Smooth muscle cell (in vitro differentiated cells): ENCODE measurements around the gene ABTB1. TPM values are rescaled to one million over a fixed set of nuclear protein-coding genes. Genes with fewer than 3 reads are reported as not detected.

ENCODE experiments used
- DNase-seq: peaks from one replicate; lab custom pipeline; 2025; ENCODE audit not compliant: unreplicated experiment; lab: John Stamatoyannopoulos, UW
- H2AFZ ChIP-seq: fragments of 200-600 bp; sonication (generic); 2 replicates; pipeline ENCODE4 v1.6.0; 2016; ENCODE audit warnings: antibody characterized with exemption, low read depth, mild to moderate bottlenecking
- H3F3A ChIP-seq: fragments of 200-600 bp; sonication (generic); 2 replicates; pipeline ENCODE4 v1.6.0; 2017; ENCODE audit warnings: antibody characterized with exemption, low read depth
- H3K27ac ChIP-seq: fragments of 200-600 bp; sonication (generic); 2 replicates; pipeline ENCODE4 v1.5.1; 2016; ENCODE audit warnings: low read depth, mild to moderate bottlenecking
- H3K27me3 ChIP-seq: fragments of 200-600 bp; sonication (generic); 2 replicates; pipeline ENCODE4 v1.6.1; 2016; ENCODE audit warnings: low read depth, mild to moderate bottlenecking
- H3K36me3 ChIP-seq: fragments of 200-600 bp; sonication (generic); 2 replicates; pipeline ENCODE4 v1.5.1; 2016; ENCODE audit warnings: low read depth
- H3K4me1 ChIP-seq: fragments of 200-600 bp; sonication (generic); 2 replicates; pipeline ENCODE4 v1.5.1; 2016; ENCODE audit warnings: low read depth
- H3K4me2 ChIP-seq: fragments of 200-600 bp; sonication (generic); 2 replicates; pipeline ENCODE4 v1.6.0; 2016; ENCODE audit warnings: mild to moderate bottlenecking
- H3K4me3 ChIP-seq: fragments of 200-600 bp; sonication (generic); 2 replicates; pipeline ENCODE4 v1.5.1; 2016; ENCODE audit warnings: mild to moderate bottlenecking
- H3K79me2 ChIP-seq: fragments of 200-600 bp; sonication (generic); 2 replicates; pipeline ENCODE4 v1.6.0; 2016; ENCODE audit warnings: low read depth, mild to moderate bottlenecking
- H3K9ac ChIP-seq: fragments of 200-600 bp; sonication (generic); 2 replicates; pipeline ENCODE4 v1.6.0; 2016; ENCODE audit warnings: low read depth
- H3K9me3 ChIP-seq: fragments of 200-600 bp; sonication (generic); replicated peaks from 2 replicates; pipeline ENCODE4 v1.5.1; 2016; ENCODE audit warnings: low read depth
- H4K20me1 ChIP-seq: fragments of 200-600 bp; sonication (generic); 2 replicates; pipeline ENCODE4 v1.6.0; 2016; ENCODE audit warnings: low read depth
- WGBS: methylation state at CpG from one replicate; pipeline ENCODE4 v1.1.7; 2016; ENCODE audit warnings: low lambda C conversion rate; 5-methylcytosine and 5-hydroxymethylcytosine counted together
- polyA plus RNA-seq: library from polyadenylated mRNA; unstranded; fragments of >200 nt; fragmentation: Nextera tagmentation; extraction: Ambion mirVana; gene quantifications from 2 replicates; pipeline ENCODE4 v1.2.1, GENCODE V29; 2016
- total RNA-seq: library from RNA; depleted of rRNA; stranded (reverse); fragments of >200 nt; gene quantifications from 2 replicates; pipeline ENCODE4 v1.2.3, GENCODE V29; 2014
- TF ChIP-seq, protein P1 (sequence below): fragments of 200-600 bp; sonication (generic); IDR thresholded peaks from 2 replicates; pipeline ENCODE4 v1.5.1; 2017; ENCODE audit warnings: borderline replicate concordance, mild to moderate bottlenecking, antibody characterized with exemption; ENCODE audit not compliant: insufficient read depth, poor library complexity, severe bottlenecking

The ABTB1 gene
- total and polyA plus RNA-seq, 2 experiments from 2014 or later, result 2.8 to 17.9 TPM

DNA sequence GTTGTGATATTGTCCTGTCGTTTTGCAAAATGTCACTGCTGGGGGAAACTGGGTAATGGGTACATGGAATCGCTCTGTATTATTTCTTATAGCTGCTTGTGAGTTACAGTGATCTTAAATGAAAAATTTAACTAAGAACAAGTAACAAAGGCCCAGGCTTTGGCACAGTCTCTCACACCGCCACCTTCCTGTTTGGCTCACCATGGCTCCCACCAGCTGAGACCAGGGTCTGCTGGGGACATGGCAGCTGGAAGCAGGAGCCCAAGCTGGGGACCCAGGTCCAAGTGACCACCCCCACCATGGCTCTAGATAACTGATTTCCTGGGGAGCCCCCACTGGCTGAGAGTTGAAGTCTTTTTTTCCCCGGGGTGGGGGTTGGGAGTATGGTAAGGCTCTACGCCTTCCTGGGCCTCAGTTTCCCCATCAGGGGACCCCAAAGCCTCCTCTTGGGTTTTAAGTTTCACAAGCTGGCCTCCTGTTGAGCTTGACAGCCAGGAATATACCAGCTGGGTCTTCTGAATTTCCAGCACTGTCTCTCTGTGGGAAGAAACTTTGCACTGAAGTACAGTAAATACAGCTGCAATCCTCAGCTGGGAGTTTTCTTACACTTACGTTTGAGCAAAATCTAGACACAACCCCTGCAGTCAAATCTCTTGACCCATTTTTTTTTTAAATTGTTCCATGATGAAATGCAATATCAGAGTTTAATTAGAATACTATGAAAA lies 26.1 kb downstream of the ABTB1 start:
- H3K4me1 ChIP-seq, result peaks cover 6% of the 10 kb centered on the region
- H3K9ac ChIP-seq, result no peak overlapping the region
- no peak overlapping the region for H3K4me2 ChIP-seq
- TF ChIP-seq, protein P1, sequence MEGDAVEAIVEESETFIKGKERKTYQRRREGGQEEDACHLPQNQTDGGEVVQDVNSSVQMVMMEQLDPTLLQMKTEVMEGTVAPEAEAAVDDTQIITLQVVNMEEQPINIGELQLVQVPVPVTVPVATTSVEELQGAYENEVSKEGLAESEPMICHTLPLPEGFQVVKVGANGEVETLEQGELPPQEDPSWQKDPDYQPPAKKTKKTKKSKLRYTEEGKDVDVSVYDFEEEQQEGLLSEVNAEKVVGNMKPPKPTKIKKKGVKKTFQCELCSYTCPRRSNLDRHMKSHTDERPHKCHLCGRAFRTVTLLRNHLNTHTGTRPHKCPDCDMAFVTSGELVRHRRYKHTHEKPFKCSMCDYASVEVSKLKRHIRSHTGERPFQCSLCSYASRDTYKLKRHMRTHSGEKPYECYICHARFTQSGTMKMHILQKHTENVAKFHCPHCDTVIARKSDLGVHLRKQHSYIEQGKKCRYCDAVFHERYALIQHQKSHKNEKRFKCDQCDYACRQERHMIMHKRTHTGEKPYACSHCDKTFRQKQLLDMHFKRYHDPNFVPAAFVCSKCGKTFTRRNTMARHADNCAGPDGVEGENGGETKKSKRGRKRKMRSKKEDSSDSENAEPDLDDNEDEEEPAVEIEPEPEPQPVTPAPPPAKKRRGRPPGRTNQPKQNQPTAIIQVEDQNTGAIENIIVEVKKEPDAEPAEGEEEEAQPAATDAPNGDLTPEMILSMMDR, result no peak
- 78% methylated on average over 6 of the region's 6 CpGs for WGBS
- H2AFZ ChIP-seq, result no peak overlapping the region
- no peaks in the 10 kb centered on the region for H4K20me1 ChIP-seq
- peaks cover 3% of the 10 kb centered on the region for H3F3A ChIP-seq
- no peaks in the 10 kb centered on the region for H3K79me2 ChIP-seq
- peak overlapping the region; percentile 60 for H3K27ac ChIP-seq
- no peak overlapping the region for H3K4me3 ChIP-seq
- no peaks in the 10 kb centered on the region for H3K36me3 ChIP-seq
- H3K9me3 ChIP-seq, result no peaks in the 10 kb centered on the region
- no peak for DNase-seq
- no peaks in the 10 kb centered on the region for H3K27me3 ChIP-seq

DNA sequence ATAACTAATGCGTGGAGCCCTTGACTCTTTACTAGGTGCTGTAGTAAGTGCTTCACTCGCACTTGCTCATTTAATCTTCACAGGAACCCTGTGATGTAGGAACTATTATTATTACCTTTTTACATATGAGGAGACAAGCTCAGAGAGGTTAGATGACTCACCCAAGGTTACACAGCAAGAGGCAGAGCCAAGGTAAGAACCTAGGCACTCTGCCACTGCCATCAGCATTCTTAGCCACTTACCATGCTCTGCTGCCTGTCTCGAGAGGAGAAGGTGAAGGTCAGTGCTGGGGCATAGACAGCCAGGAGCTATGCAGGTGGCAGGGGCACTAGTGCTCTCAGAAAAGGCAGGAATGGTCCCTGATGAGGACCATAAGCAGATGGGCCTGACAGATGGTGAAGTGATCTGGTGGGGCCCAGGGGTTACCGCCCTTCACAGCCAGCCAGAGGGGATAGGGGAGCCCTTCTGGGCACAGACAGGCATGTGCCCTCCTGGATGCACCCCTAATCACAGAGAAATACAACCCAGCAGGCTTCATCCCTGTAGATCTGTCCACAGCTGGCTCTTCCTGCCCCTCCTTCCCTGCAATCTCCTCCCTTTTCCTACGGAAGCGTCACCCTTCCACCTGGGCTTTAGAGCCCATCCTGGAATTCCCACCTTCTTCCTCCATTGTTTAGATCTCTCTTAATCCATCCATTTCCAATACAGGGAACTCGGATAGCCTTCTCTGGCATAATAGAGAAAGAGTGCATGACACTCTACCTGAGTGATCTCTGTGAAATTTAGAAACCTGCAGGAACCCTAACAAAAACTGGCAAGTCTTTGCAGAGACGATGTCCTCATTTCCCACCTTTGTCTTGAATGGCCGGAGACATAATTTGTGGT lies 26.9 kb downstream of the ABTB1 start:
- Histone ChIP-seq H4K20me1 (no peaks in the 10 kb centered on the region), H3K36me3 (no peaks in the 10 kb centered on the region), H3K4me3 (no peak overlapping the region), H3F3A (peaks cover 3% of the 10 kb centered on the region), H3K27me3 (no peaks in the 10 kb centered on the region), H2AFZ (no peak overlapping the region), H3K79me2 (no peaks in the 10 kb centered on the region), H3K9me3 (no peaks in the 10 kb centered on the region), H3K4me2 (no peak overlapping the region), H3K9ac (no peak overlapping the region), H3K27ac (no peak overlapping the region), H3K4me1 (peaks cover 6% of the 10 kb centered on the region)
- WGBS, result 93% methylated on average over 9 of the region's 9 CpGs
- no peak for DNase-seq
- TF ChIP-seq, protein P1, result no peak

DNA sequence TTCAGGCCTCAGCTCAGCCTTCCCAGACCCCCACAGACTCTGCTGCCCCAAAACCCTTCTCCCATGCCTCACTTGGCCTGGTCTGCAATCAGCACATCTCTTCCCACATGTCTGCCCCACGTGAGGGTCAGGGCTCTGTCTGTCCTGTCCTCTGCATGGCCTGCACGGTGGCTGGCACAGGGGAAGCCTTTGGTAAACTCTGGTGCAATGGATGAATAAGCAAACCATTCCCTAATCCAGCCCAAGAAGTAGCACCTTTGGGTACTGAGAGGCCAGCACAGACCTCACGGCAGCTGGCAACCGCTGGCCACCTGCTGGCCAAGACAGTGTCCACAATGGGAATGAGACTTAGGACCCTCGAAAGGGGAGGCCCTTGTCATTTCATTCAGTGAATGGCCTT lies 27.7 kb downstream of the ABTB1 start:
- TF ChIP-seq, protein P1, result no peak
- no peak overlapping the region for H3K27ac ChIP-seq
- H2AFZ ChIP-seq, result no peak overlapping the region
- H4K20me1 ChIP-seq, result no peaks in the 10 kb centered on the region
- no peaks in the 10 kb centered on the region for H3K79me2 ChIP-seq
- H3K9ac ChIP-seq, result no peak overlapping the region
- no peak overlapping the region for H3K4me2 ChIP-seq
- H3K27me3 ChIP-seq, result no peaks in the 10 kb centered on the region
- H3F3A ChIP-seq, result peaks cover 3% of the 10 kb centered on the region
- H3K9me3 ChIP-seq, result no peaks in the 10 kb centered on the region
- 79% methylated on average over 5 of the region's 5 CpGs for WGBS
- DNase-seq, result no peak
- H3K4me1 ChIP-seq, result peaks cover 6% of the 10 kb centered on the region
- no peak overlapping the region for H3K4me3 ChIP-seq
- H3K36me3 ChIP-seq, result no peaks in the 10 kb centered on the region
